HepG2 (cell line): ENCODE measurements around the gene POLG2. TPM values are rescaled to one million over a fixed set of nuclear protein-coding genes. Genes with fewer than 3 reads are reported as not detected.

Experiments
- DR1 ChIP-seq: sonication (generic); formaldehyde crosslinking; IDR thresholded peaks from 2 replicates; pipeline ENCODE4 v1.8.0; 2021; ENCODE audit warnings: mild to moderate bottlenecking, missing genetic modification reagents, inconsistent platforms
- HMG20B ChIP-seq: conservative IDR thresholded peaks from 2 replicates; pipeline ENCODE4 v1.6.1; 2016; ENCODE audit warnings: missing genetic modification reagents, missing compliant biosample characterization
- IRF1 ChIP-seq: sonication (generic); formaldehyde crosslinking; IDR thresholded peaks from 2 replicates; pipeline ENCODE4 v1.4.0; 2020; ENCODE audit warnings: low read depth, mild to moderate bottlenecking, missing genetic modification reagents
- MYPOP ChIP-seq: sonication (generic); formaldehyde crosslinking; IDR thresholded peaks from 2 replicates; pipeline ENCODE4 v1.8.1; 2023; ENCODE audit warnings: mild to moderate bottlenecking, moderate library complexity, missing genetic modification reagents
- SAP130 ChIP-seq: IDR thresholded peaks from 2 replicates; pipeline ENCODE4 v1.6.1; 2016; ENCODE audit warnings: low read depth
- SIN3A ChIP-seq: IDR thresholded peaks from 2 replicates; pipeline ENCODE4 v1.6.1; 2011; ENCODE audit warnings: low read depth, mild to moderate bottlenecking, control low read depth, low read length, borderline replicate concordance
- ZSCAN12 ChIP-seq: sonication (generic); formaldehyde crosslinking; IDR thresholded peaks from 2 replicates; pipeline ENCODE4 v1.9.0; 2021; ENCODE audit warnings: mild to moderate bottlenecking, missing genetic modification reagents
- ZSCAN31 ChIP-seq: sonication (generic); formaldehyde crosslinking; IDR thresholded peaks from 2 replicates; pipeline ENCODE4 v1.5.0; 2020; ENCODE audit warnings: low read depth, mild to moderate bottlenecking, missing genetic modification reagents
- polyA plus RNA-seq, 8 experiments: library from polyadenylated mRNA; depleted of rRNA in 3 of 8; stranded (reverse) in 7 of 8; unstranded in 1 of 8; fragments of >200 nt; fragmentation: Illumina TruSeq in 4 of 8; extraction: Trizol in 4 of 8; gene quantifications; 2 replicates each; pipeline versions ENCODE4 v1.2.1 to v1.2.3, GENCODE V29; 2011 to 2016; ENCODE audit warnings: low read depth in 4 of 8, missing spikeins in 1 of 8, mixed read lengths in 1 of 8; ENCODE audit not compliant: insufficient read depth in 1 of 8
- total RNA-seq, 5 experiments: library from RNA; depleted of rRNA; stranded (reverse); fragments of >200 nt; fragmentation: Illumina TruSeq; extraction: Trizol; gene quantifications; 2 replicates each; pipeline ENCODE4 v1.2.3, GENCODE V29; 2016; ENCODE audit warnings: low read depth in 1 of 5
- TF ChIP-seq, protein P1 (sequence below): sonication (generic); formaldehyde crosslinking; IDR thresholded peaks from 2 replicates; pipeline ENCODE4 v1.5.1; 2020; ENCODE audit warnings: missing genetic modification reagents, mild to moderate bottlenecking, borderline replicate concordance
- TF ChIP-seq, protein P2 (sequence below): IDR thresholded peaks from 2 replicates; pipeline ENCODE4 v1.4.0; 2020; ENCODE audit warnings: mild to moderate bottlenecking, missing genetic modification reagents
- TF ChIP-seq, protein P3 (sequence below): sonication (generic); formaldehyde crosslinking; IDR thresholded peaks from 2 replicates; pipeline ENCODE4 v1.4.0; 2020; ENCODE audit warnings: missing genetic modification reagents
- TF ChIP-seq, protein P4 (sequence below): sonication (generic); formaldehyde crosslinking; IDR thresholded peaks from 2 replicates; pipeline ENCODE4 v1.4.0; 2020; ENCODE audit warnings: missing genetic modification reagents

POLG2 gene
- total and polyA plus RNA-seq, 2 of the 13 experiments (the other 11 are each of a cell fraction or from before 2014, with no cell fraction given): 21.1 to 25.5 TPM

- TF ChIP-seq ZSCAN12 (CRISPR knock-in tag) (peak; percentile 89; the same call in 1 of the 2 replicates), SIN3A (peak; percentile 86), DR1 (CRISPR knock-in tag) (peak; percentile 86), SAP130 (CRISPR knock-in tag) (peak; percentile 88), HMG20B (CRISPR knock-in tag) (no peak; the same call in 1 of the 2 replicates), MYPOP (peak; percentile 90), ZSCAN31 (CRISPR knock-in tag) (no peak), IRF1 (no peak; the same call in 1 of the 2 replicates)
- TF ChIP-seq, protein P1, sequence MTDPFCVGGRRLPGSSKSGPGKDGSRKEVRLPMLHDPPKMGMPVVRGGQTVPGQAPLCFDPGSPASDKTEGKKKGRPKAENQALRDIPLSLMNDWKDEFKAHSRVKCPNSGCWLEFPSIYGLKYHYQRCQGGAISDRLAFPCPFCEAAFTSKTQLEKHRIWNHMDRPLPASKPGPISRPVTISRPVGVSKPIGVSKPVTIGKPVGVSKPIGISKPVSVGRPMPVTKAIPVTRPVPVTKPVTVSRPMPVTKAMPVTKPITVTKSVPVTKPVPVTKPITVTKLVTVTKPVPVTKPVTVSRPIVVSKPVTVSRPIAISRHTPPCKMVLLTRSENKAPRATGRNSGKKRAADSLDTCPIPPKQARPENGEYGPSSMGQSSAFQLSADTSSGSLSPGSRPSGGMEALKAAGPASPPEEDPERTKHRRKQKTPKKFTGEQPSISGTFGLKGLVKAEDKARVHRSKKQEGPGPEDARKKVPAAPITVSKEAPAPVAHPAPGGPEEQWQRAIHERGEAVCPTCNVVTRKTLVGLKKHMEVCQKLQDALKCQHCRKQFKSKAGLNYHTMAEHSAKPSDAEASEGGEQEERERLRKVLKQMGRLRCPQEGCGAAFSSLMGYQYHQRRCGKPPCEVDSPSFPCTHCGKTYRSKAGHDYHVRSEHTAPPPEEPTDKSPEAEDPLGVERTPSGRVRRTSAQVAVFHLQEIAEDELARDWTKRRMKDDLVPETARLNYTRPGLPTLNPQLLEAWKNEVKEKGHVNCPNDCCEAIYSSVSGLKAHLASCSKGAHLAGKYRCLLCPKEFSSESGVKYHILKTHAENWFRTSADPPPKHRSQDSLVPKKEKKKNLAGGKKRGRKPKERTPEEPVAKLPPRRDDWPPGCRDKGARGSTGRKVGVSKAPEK (CRISPR knock-in tag): no peak
- TF ChIP-seq, protein P2, sequence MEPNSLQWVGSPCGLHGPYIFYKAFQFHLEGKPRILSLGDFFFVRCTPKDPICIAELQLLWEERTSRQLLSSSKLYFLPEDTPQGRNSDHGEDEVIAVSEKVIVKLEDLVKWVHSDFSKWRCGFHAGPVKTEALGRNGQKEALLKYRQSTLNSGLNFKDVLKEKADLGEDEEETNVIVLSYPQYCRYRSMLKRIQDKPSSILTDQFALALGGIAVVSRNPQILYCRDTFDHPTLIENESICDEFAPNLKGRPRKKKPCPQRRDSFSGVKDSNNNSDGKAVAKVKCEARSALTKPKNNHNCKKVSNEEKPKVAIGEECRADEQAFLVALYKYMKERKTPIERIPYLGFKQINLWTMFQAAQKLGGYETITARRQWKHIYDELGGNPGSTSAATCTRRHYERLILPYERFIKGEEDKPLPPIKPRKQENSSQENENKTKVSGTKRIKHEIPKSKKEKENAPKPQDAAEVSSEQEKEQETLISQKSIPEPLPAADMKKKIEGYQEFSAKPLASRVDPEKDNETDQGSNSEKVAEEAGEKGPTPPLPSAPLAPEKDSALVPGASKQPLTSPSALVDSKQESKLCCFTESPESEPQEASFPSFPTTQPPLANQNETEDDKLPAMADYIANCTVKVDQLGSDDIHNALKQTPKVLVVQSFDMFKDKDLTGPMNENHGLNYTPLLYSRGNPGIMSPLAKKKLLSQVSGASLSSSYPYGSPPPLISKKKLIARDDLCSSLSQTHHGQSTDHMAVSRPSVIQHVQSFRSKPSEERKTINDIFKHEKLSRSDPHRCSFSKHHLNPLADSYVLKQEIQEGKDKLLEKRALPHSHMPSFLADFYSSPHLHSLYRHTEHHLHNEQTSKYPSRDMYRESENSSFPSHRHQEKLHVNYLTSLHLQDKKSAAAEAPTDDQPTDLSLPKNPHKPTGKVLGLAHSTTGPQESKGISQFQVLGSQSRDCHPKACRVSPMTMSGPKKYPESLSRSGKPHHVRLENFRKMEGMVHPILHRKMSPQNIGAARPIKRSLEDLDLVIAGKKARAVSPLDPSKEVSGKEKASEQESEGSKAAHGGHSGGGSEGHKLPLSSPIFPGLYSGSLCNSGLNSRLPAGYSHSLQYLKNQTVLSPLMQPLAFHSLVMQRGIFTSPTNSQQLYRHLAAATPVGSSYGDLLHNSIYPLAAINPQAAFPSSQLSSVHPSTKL (CRISPR knock-in tag): peak; percentile 37; the same call in 1 of the 2 replicates
- TF ChIP-seq, protein P3, sequence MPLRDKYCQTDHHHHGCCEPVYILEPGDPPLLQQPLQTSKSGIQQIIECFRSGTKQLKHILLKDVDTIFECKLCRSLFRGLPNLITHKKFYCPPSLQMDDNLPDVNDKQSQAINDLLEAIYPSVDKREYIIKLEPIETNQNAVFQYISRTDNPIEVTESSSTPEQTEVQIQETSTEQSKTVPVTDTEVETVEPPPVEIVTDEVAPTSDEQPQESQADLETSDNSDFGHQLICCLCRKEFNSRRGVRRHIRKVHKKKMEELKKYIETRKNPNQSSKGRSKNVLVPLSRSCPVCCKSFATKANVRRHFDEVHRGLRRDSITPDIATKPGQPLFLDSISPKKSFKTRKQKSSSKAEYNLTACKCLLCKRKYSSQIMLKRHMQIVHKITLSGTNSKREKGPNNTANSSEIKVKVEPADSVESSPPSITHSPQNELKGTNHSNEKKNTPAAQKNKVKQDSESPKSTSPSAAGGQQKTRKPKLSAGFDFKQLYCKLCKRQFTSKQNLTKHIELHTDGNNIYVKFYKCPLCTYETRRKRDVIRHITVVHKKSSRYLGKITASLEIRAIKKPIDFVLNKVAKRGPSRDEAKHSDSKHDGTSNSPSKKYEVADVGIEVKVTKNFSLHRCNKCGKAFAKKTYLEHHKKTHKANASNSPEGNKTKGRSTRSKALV (CRISPR knock-in tag): peak; percentile 94
- TF ChIP-seq, protein P4, sequence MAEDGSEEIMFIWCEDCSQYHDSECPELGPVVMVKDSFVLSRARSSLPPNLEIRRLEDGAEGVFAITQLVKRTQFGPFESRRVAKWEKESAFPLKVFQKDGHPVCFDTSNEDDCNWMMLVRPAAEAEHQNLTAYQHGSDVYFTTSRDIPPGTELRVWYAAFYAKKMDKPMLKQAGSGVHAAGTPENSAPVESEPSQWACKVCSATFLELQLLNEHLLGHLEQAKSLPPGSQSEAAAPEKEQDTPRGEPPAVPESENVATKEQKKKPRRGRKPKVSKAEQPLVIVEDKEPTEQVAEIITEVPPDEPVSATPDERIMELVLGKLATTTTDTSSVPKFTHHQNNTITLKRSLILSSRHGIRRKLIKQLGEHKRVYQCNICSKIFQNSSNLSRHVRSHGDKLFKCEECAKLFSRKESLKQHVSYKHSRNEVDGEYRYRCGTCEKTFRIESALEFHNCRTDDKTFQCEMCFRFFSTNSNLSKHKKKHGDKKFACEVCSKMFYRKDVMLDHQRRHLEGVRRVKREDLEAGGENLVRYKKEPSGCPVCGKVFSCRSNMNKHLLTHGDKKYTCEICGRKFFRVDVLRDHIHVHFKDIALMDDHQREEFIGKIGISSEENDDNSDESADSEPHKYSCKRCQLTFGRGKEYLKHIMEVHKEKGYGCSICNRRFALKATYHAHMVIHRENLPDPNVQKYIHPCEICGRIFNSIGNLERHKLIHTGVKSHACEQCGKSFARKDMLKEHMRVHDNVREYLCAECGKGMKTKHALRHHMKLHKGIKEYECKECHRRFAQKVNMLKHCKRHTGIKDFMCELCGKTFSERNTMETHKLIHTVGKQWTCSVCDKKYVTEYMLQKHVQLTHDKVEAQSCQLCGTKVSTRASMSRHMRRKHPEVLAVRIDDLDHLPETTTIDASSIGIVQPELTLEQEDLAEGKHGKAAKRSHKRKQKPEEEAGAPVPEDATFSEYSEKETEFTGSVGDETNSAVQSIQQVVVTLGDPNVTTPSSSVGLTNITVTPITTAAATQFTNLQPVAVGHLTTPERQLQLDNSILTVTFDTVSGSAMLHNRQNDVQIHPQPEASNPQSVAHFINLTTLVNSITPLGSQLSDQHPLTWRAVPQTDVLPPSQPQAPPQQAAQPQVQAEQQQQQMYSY (CRISPR knock-in tag): peak; percentile 82
These were observed 9.9 kb upstream of the POLG2 start, which contains the start of gene CEP95 (continued) for GRCh38 chr17:64506576-64507412.
